ENCODE measurements around the gene TBC1D5.

- TF ChIP-seq, protein P1, sequence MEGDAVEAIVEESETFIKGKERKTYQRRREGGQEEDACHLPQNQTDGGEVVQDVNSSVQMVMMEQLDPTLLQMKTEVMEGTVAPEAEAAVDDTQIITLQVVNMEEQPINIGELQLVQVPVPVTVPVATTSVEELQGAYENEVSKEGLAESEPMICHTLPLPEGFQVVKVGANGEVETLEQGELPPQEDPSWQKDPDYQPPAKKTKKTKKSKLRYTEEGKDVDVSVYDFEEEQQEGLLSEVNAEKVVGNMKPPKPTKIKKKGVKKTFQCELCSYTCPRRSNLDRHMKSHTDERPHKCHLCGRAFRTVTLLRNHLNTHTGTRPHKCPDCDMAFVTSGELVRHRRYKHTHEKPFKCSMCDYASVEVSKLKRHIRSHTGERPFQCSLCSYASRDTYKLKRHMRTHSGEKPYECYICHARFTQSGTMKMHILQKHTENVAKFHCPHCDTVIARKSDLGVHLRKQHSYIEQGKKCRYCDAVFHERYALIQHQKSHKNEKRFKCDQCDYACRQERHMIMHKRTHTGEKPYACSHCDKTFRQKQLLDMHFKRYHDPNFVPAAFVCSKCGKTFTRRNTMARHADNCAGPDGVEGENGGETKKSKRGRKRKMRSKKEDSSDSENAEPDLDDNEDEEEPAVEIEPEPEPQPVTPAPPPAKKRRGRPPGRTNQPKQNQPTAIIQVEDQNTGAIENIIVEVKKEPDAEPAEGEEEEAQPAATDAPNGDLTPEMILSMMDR (IDR thresholded peaks at IDR 0.05; ENCODE audit: low read depth, low read length, poor library complexity, severe bottlenecking): no peak
- no peak for TF ChIP-seq EZH2phosphoT487 (IDR thresholded peaks at IDR 0.05; ENCODE audit: borderline replicate concordance, low read length)
Measured at GRCh38 chr3:17384567-17385296, 357.7 kb downstream of the TBC1D5 start.
